Measurements from ENCODE around the gene SRMS.
A peak's percentile ranks its signal among the peaks of the same experiment; 100 is the strongest.

The SRMS gene

DNA sequence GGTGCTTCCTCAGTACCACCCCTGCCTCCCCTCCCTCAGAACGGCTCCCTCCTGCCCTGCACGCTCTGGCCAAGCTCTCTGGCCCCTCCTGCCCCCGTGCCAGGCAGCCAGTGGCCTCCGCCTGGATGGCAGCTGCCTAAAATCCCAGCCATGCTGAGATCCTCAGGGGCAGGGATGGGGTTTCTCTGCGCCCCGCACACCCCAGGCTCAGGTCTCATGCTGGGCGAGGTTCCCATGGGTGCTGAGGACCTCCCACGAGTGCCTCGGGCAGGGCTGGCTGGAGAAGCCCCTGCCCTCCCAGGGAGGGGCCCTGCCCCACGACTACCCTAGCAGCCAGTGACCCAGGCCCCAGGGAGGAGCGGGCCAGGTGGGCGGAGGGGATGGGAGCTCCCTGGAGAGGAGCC, 13.1 kb downstream of the SRMS start:
- no peaks in the 10 kb centered on the region for H3K4me1 Mint-ChIP-seq
- ATAC-seq (replicated peaks; ENCODE audit: extremely low read depth, poor library complexity, severe bottlenecking) (no peak), DNase-seq (ENCODE audit: low spot score in 2 of 2) (no peak)
- no peak overlapping the region for H3K4me3 Mint-ChIP-seq
- no peak overlapping the region for H3K27ac Mint-ChIP-seq (ENCODE audit: low read depth)
- H3K36me3 Mint-ChIP-seq (ENCODE audit: insufficient read depth) = peaks cover 6% of the 10 kb centered on the region
- H3K9me3 Mint-ChIP-seq = no peaks in the 10 kb centered on the region
- H3K27me3 Mint-ChIP-seq = no peaks in the 10 kb centered on the region

DNA sequence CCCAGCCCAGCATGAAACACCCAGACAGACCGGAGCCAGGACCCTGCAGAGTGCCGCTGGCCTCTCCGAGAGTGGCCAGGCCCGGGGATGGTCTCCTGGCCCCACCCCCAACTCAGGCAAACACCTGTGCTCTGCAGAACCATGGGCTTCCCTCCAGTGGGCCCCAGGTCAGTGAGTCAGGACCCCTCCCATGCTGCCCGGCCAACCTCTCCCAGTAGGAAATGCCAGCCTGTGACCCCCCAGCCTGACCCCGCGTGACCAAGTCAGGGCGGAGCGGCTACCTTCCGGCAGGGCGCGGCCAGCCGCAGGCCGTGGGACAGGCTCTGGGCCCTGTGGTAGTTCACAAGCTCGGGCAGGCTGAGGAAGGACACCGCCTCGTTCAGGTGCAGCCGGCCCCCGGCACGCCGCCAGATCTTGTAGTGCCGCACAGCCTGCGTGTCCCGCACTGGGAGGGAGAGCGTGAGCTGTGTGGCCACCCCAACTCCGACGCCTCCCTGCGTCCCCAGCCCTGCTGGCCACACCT, 13.6 kb downstream of the SRMS start:
- no peak for DNase-seq (ENCODE audit: low spot score in 2 of 2)
- no peak for ATAC-seq (replicated peaks; ENCODE audit: extremely low read depth, poor library complexity, severe bottlenecking)
- Mint-ChIP-seq H3K4me3 (no peak overlapping the region), H3K27me3 (no peaks in the 10 kb centered on the region), H3K4me1 (peaks cover 2% of the 10 kb centered on the region), H3K27ac (ENCODE audit: low read depth) (no peak overlapping the region), H3K36me3 (ENCODE audit: insufficient read depth) (peaks cover 7% of the 10 kb centered on the region), H3K9me3 (no peaks in the 10 kb centered on the region)

DNA sequence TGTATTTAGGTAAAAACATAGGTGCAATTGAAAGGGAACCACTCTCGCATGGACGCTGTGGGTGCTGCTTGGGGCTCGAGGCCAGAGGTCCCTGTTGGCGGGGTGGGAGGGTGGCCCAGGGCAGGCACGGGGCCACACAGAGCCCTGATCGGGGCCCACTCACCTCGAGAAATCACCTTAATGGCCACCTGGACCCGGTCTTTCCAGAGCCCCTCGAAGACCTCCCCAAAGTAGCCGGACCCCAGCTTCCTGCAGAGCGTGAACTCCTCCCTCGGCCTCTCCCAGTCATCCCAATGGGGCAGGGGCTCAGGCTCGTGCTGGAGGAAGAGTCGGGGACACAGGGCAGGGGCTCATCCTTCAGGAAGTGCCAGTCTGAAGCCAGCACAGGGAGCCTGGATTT, 14.2 kb downstream of the SRMS start:
- peaks cover 6% of the 10 kb centered on the region for H3K4me1 Mint-ChIP-seq
- H3K36me3 Mint-ChIP-seq (ENCODE audit: insufficient read depth) = peaks cover 9% of the 10 kb centered on the region
- DNase-seq (ENCODE audit: low spot score in 2 of 2) (no peak), ATAC-seq (replicated peaks; ENCODE audit: extremely low read depth, poor library complexity, severe bottlenecking) (no peak)
- no peaks in the 10 kb centered on the region for H3K9me3 Mint-ChIP-seq
- peak overlapping the region; percentile 50 for H3K27ac Mint-ChIP-seq (ENCODE audit: low read depth)
- no peaks in the 10 kb centered on the region for H3K27me3 Mint-ChIP-seq
- no peak overlapping the region for H3K4me3 Mint-ChIP-seq

DNA sequence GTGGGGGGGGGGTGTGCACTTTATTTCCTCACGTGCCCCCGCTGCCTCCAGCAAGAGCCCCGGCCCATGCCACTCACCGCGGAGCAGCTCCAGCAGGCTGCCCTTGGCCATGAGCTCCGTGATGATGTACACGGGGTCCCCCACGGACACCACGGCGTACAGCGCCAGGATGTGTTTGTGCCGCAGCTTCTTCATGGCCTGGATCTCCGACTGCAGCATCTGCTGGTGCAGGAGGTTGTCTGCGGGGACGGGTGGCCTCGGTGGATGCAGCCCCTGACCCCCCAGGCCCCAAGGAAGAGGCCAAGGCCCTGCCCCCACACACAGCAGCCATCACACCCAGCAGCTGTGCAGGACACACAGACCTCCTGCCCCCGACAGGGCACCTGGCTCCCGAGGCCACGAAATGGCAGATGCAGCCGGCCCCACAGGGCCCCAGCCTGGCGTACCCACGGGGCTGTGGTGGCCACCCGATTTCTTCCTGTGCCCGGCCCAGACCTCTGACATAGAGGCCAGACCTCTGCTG, 15.0 kb downstream of the SRMS start:
- ATAC-seq (replicated peaks; ENCODE audit: extremely low read depth, poor library complexity, severe bottlenecking) (no peak), DNase-seq (ENCODE audit: low spot score in 2 of 2) (no peak)
- Mint-ChIP-seq H3K4me3 (no peak overlapping the region), H3K9me3 (no peaks in the 10 kb centered on the region), H3K36me3 (ENCODE audit: insufficient read depth) (peaks cover 9% of the 10 kb centered on the region), H3K27me3 (no peaks in the 10 kb centered on the region), H3K4me1 (peaks cover 6% of the 10 kb centered on the region), H3K27ac (ENCODE audit: low read depth) (peak overlapping the region; percentile 50)

DNA sequence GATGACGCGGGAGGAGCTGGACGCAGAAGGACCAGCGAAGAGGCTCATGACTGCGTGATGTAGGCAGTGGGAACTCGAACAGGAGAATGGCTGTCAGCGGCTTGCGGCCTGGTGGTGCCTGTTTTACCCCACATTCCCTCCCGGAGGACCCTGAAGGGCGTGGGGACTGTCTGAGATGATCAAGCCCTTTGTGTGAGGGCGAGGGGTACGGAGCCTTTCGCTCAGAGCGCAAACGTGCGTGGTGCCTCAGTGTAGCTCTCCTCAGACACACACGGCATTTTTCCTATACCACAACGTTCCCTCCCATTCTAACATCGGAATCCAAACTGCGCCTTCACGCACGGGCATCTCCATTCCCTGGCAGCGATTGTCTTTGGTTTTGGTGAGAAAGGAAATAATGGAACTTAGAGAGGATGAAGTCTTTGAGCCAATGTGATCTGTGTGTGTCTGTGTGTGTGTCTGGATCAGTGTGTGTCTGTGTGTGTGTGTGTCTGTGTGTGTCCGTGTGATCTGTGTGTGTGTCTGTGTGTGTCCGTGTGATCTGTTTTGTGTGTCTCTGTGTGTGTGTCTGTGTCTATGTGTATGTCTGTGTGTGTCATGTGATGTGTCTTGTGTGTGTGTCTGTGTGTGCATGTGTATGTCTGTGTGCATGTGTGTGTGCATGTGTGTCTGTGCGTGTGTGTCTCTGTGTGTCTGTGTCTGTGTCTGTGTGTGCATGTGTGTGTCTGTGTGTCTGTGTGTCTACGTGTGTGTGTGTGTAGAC, 15.7 kb downstream of the SRMS start:
- H3K4me1 Mint-ChIP-seq = peaks cover 6% of the 10 kb centered on the region
- H3K36me3 Mint-ChIP-seq (ENCODE audit: insufficient read depth) = peaks cover 9% of the 10 kb centered on the region
- H3K9me3 Mint-ChIP-seq = no peaks in the 10 kb centered on the region
- ATAC-seq (replicated peaks; ENCODE audit: extremely low read depth, poor library complexity, severe bottlenecking) = no peak
- H3K27ac Mint-ChIP-seq (ENCODE audit: low read depth) = no peak overlapping the region
- H3K4me3 Mint-ChIP-seq = no peak overlapping the region
- DNase-seq (ENCODE audit: low spot score in 2 of 2) = no peak
- no peaks in the 10 kb centered on the region for H3K27me3 Mint-ChIP-seq

DNA sequence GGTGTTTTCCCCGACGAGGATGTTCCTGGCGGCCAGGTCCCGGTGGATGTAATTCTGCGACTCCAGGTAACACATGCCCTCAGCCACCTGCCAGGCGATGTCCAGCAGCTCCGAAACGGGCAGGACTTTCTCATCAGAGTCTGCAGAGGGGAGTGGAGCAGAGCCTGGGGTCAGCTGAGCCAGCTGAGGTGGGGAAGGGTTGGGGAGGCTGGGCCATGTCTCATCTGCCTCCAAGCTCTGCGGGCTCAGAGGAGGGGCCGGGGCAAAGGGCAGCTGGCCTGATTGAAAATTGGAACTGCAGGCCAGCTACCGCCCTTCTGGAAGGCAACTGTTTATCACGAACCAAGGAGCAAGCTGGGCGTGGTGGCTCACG, 16.8 kb downstream of the SRMS start:
- DNase-seq (ENCODE audit: low spot score in 2 of 2) = no peak
- H3K27ac Mint-ChIP-seq (ENCODE audit: low read depth) = no peak overlapping the region
- ATAC-seq (replicated peaks; ENCODE audit: extremely low read depth, poor library complexity, severe bottlenecking) = no peak

DNA sequence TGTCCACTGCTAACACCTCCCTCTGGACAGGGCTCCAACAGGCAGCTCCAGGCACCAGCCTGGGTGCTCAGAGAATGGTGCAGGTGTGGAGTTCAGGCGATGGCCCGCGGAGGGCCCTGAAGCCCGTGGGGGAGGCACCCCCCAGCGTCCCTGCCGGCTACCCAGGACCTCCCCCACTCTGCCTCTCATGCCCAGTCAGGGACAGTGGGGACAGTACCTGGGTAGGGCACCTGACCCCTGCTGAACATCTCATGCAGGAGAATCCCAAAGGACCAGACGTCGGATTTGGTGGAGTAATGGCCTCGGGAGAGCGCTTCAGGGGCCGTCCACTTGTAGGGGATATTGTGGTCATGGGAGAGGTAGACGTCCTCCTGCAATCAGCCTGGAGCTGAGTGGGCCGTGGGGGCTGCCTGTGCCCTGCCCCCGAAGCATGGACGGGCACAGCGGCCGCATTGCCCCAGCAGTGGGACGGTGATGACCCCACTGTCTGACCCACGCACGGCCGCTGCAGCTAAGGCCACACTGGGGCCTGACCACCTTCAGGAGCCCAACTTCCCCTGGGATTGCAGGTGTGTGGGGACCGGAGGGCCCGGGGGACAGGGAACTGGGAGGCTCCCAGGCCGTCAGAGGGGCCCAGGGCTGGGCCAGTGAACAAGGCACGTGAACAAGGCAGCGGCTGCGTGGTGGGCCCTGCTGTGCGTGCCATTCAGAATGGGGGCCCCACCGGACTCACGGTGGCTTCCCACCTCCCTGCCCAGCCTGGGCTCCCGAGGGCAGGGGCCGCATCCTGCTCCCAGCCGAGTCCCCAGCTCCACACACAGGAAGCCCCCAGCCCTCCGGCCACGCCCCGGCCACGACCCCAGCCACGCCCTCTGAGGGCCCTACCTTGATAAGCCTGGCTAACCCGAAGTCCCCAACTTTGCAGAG, 17.4 kb downstream of the SRMS start:
- Mint-ChIP-seq H3K27ac (ENCODE audit: low read depth) (no peak overlapping the region), H3K4me3 (no peak overlapping the region), H3K27me3 (no peaks in the 10 kb centered on the region), H3K4me1 (peaks cover 6% of the 10 kb centered on the region), H3K36me3 (ENCODE audit: insufficient read depth) (peaks cover 6% of the 10 kb centered on the region), H3K9me3 (no peaks in the 10 kb centered on the region)
- DNase-seq (ENCODE audit: low spot score in 2 of 2) (no peak), ATAC-seq (replicated peaks; ENCODE audit: extremely low read depth, poor library complexity, severe bottlenecking) (no peak)

More for the DNA sequence above, 16.8 kb downstream of the SRMS start:
- Mint-ChIP-seq H3K9me3 (no peaks in the 10 kb centered on the region), H3K4me1 (peaks cover 6% of the 10 kb centered on the region), H3K36me3 (ENCODE audit: insufficient read depth) (peaks cover 6% of the 10 kb centered on the region), H3K4me3 (no peak overlapping the region), H3K27me3 (no peaks in the 10 kb centered on the region)

DNA sequence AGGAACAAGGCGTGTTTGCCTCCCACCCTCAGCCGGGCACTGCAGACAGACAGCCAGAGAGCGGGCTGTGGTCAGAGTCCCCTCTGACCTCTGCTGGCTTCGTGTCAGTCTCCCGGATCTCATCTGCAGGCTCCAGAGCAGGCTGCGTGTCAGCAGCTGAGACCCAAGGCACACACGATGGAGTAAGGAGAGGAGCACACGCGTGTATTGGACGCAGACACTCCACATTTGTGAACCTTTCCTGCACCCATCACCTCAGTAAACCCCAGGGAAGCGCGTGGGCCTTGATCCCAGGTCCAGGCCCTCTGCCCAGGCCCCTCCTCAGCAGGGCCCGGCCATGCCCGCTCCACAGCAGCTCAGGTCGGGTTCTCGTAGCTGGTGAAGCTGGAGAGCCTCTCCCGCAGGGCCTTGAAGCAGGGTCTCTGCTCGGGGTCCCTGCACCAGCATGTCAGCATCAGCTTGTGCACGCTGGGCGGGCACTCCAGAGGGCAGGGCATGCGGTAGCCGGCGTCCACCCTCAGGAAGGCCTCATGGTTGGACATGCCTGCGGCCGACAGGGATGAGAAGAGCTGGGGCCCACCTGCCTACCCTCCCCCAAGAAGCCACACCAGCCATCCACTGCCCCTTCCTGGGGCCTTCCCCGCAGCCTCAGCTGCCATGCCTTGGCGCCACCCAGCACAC, 18.2 kb downstream of the SRMS start:
- no peaks in the 10 kb centered on the region for H3K27me3 Mint-ChIP-seq

DNA sequence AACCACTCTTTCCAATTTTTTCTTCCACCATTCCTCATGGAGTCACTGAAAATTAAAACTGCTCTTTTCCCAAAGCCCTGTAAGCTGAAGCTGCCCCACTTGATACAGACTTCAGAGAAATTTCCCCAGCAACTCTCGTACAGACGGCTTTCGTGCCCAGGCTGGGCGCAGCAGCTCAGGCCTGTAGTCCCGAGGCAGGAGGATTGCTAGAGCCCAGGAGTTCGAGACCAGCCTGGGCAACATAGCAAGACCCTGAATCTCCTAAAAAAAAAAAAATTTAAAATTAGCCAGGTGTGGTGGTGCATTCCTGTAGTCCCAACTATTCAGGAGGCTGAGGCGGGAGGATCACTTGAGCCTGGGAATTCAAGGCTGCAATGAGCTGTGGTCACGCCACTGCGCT, 20.4 kb downstream of the SRMS start:
- Mint-ChIP-seq H3K4me3 (no peak overlapping the region), H3K36me3 (ENCODE audit: insufficient read depth) (peaks cover 28% of the 10 kb centered on the region), H3K27me3 (no peaks in the 10 kb centered on the region), H3K9me3 (no peaks in the 10 kb centered on the region), H3K4me1 (peaks cover 18% of the 10 kb centered on the region), H3K27ac (ENCODE audit: low read depth) (no peak overlapping the region)
- ATAC-seq (replicated peaks; ENCODE audit: extremely low read depth, poor library complexity, severe bottlenecking) (no peak), DNase-seq (ENCODE audit: low spot score in 2 of 2) (no peak)

More for the DNA sequence above, 18.2 kb downstream of the SRMS start:
- DNase-seq (ENCODE audit: low spot score in 2 of 2) (no peak), ATAC-seq (replicated peaks; ENCODE audit: extremely low read depth, poor library complexity, severe bottlenecking) (no peak)
- Mint-ChIP-seq H3K27ac (ENCODE audit: low read depth) (no peak overlapping the region), H3K4me3 (no peak overlapping the region), H3K9me3 (no peaks in the 10 kb centered on the region), H3K4me1 (peaks cover 6% of the 10 kb centered on the region), H3K36me3 (ENCODE audit: insufficient read depth) (peaks cover 12% of the 10 kb centered on the region)

DNA sequence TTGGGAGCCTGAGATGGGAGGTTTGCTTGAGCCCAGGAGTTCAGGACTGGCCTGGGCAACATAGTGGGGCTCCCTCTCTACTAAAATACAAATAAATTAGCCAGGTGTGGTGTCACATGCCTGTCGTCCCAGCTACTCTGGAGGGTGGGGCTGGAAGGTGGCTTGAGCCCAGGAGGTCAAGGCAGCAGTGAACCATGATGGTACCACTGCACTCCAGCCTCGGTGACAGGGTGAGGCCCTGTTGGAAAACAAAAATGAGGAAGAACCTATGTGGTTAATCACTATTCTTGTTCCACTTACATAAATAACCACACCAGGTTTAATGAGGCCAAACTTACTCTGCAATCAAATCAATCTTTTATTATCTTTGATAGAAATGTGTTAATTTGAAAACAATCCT, 21.6 kb downstream of the SRMS start:
- H3K4me3 Mint-ChIP-seq = no peak overlapping the region
- no peak for ATAC-seq (replicated peaks; ENCODE audit: extremely low read depth, poor library complexity, severe bottlenecking)

DNA sequence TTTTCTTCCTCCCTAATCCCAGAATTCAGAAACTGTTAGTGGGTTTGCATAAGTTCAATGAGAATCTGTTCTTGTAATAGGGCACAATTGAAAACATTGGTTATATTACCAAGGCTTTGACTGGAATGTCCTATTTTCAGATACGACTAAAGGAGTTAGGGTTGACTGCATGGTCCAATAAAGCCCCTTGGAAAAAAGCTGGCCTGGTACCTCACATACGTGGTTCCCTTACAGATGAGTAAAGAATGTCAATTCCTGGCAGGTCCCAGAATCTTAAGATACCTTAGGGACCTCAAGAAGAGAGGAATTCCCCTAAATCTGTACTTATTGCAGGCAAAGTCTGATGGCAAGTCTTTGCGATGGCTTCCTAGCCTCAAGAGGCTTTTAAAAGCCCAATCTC, 22.4 kb downstream of the SRMS start:
- ATAC-seq (replicated peaks; ENCODE audit: extremely low read depth, poor library complexity, severe bottlenecking) = no peak
- no peaks in the 10 kb centered on the region for H3K27me3 Mint-ChIP-seq
- peaks cover 19% of the 10 kb centered on the region for H3K4me1 Mint-ChIP-seq
- H3K27ac Mint-ChIP-seq (ENCODE audit: low read depth) = no peak overlapping the region
- H3K36me3 Mint-ChIP-seq (ENCODE audit: insufficient read depth) = peaks cover 35% of the 10 kb centered on the region
- no peak for DNase-seq (ENCODE audit: low spot score in 2 of 2)
- H3K9me3 Mint-ChIP-seq = no peaks in the 10 kb centered on the region
- peak overlapping the region; percentile 3 for H3K4me3 Mint-ChIP-seq

More for the DNA sequence above, 21.6 kb downstream of the SRMS start:
- Mint-ChIP-seq H3K36me3 (ENCODE audit: insufficient read depth) (peaks cover 32% of the 10 kb centered on the region), H3K27ac (ENCODE audit: low read depth) (no peak overlapping the region), H3K27me3 (no peaks in the 10 kb centered on the region), H3K9me3 (no peaks in the 10 kb centered on the region), H3K4me1 (peaks cover 19% of the 10 kb centered on the region)
- no peak for DNase-seq (ENCODE audit: low spot score in 2 of 2)

DNA sequence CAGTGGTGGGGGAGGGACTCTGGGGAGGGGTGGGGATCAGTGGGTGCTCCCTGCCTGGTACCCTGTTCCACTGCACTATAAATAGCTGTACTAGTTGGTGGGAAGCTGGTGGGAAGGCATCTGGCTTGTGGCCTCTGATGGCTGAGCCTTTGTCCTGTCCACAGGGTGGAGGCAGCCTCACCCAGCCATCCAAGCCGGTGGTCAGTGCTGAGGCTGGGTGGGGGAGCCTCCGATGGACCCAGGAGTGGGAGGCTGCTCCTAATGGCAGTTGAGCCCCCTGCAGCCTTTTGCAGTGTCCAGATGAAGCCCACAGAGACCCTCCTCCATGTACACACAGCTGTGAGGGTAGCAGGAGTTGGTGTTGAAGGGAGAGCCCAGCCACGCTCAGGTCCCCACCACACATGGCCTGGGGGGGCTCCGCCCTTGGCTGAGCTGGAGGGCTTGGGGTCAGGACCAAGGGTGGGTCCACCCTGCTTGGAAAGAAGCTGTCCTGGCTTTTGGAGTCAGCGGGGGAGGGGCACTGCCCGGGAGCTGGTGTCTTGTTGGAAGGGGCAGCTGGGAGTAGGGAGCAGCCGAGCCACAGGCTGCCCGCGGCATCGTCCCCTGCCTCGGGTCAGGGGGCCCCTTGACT, 24.5 kb downstream of the SRMS start:
- H3K4me1 Mint-ChIP-seq = peaks cover 14% of the 10 kb centered on the region
- H3K27me3 Mint-ChIP-seq = no peaks in the 10 kb centered on the region
- H3K36me3 Mint-ChIP-seq (ENCODE audit: insufficient read depth) = peaks cover 33% of the 10 kb centered on the region
- H3K4me3 Mint-ChIP-seq = peak overlapping the region; percentile 81
- ATAC-seq (replicated peaks; ENCODE audit: extremely low read depth, poor library complexity, severe bottlenecking) (no peak), DNase-seq (ENCODE audit: low spot score in 2 of 2) (no peak)
- H3K9me3 Mint-ChIP-seq = no peaks in the 10 kb centered on the region
- H3K27ac Mint-ChIP-seq (ENCODE audit: low read depth) = peak overlapping the region; percentile 78

All from central memory CD8-positive, alpha-beta T cell (primary cell).